Spleen (tissue), 11 donors: Measurements from ENCODE around the gene MAPK11. TPM values are rescaled to one million over a fixed set of nuclear protein-coding genes. Genes with fewer than 3 reads are reported as not detected.
A peak's percentile ranks its signal among the peaks of the same experiment; 100 is the strongest.

Experiments used
- DNase-seq: peaks from one replicate; pipeline ENCODE4 v3.0.0-alpha.2; 2020
- H3K27ac ChIP-seq, 8 donors: fragments of 200-600 bp; sonication (generic) in 7 of 8; 1 replicate in 4 of 8; 2 replicates in 4 of 8; pipeline versions ENCODE4 v1.5.0 to v1.8.0; 2016 to 2021; ENCODE audit warnings: inconsistent platforms in 4 of 8, mild to moderate bottlenecking in 4 of 8, moderate library complexity in 1 of 8
- H3K27me3 ChIP-seq, 7 donors: fragments of 200-600 bp; sonication (generic) in 6 of 7; replicated peaks in 1 of 7; 1 replicate in 4 of 7; 2 replicates in 3 of 7; pipeline versions ENCODE4 v1.5.0 to v1.8.0; 2016 to 2021; ENCODE audit warnings: inconsistent platforms in 3 of 7, mild to moderate bottlenecking in 1 of 7
- H3K36me3 ChIP-seq, 6 donors: fragments of 200-600 bp; sonication (generic) in 5 of 6; 1 replicate in 4 of 6; 2 replicates in 2 of 6; pipeline versions ENCODE4 v1.5.0 to v1.8.0; 2016 to 2021; ENCODE audit warnings: inconsistent platforms in 2 of 6
- H3K4me1 ChIP-seq, 6 donors: fragments of 200-600 bp; sonication (generic) in 5 of 6; 1 replicate in 3 of 6; 2 replicates in 3 of 6; pipeline versions ENCODE4 v1.5.0 to v1.8.0; 2016 to 2021; ENCODE audit warnings: inconsistent platforms in 3 of 6
- H3K4me3 ChIP-seq, 8 donors: fragments of 200-600 bp; sonication (generic) in 7 of 8; 1 replicate in 4 of 8; 2 replicates in 4 of 8; pipeline versions ENCODE4 v1.5.0 to v1.8.0; 2016 to 2021; ENCODE audit warnings: inconsistent platforms in 4 of 8, mild to moderate bottlenecking in 4 of 8, moderate library complexity in 2 of 8
- H3K9me3 ChIP-seq, 8 donors: fragments of 200-600 bp; sonication (generic) in 7 of 8; 1 replicate in 4 of 8; 2 replicates in 4 of 8; pipeline versions ENCODE4 v1.5.0 to v1.8.0; 2016 to 2021; ENCODE audit warnings: inconsistent platforms in 4 of 8
- POLR2A ChIP-seq, 3 donors: fragments of 450-650 bp; IDR thresholded peaks; one replicate each; pipeline ENCODE4 v1.5.1; 2017; ENCODE audit warnings: antibody characterized with exemption in 3 of 3, mild to moderate bottlenecking in 1 of 3
- POLR2AphosphoS5 ChIP-seq, 3 donors: sonication (generic); formaldehyde crosslinking; IDR thresholded peaks; one replicate each; pipeline ENCODE4 v1.5.1; 2017; ENCODE audit warnings: antibody characterized with exemption in 3 of 3
- WGBS, 5 donors: extraction: QIAGEN DNeasy Blood & Tissue Kit in 3 of 5; methylation state at CpG; one replicate each; pipeline versions ENCODE4 v1.1.5 to v1.1.7; 2013 to 2018; 5-methylcytosine and 5-hydroxymethylcytosine counted together
- intact Hi-C: fragments of 100-400 bp; cut with DNase I; formaldehyde crosslinking; loops from one replicate; pipeline ENCODE4 v1.15.0; 2023; ENCODE audit warnings: low total_unique reads
- polyA plus RNA-seq, 3 donors: library from polyadenylated mRNA; stranded (reverse); fragments of 200-250 nt; gene quantifications; one replicate each; pipeline ENCODE4 v1.2.1, GENCODE V29; 2013
- total RNA-seq, 7 donors: library from RNA; depleted of rRNA in 3 of 7; stranded (reverse); fragments of >200 nt in 3 of 7; fragmentation: NEBNext Ultra II Directional in 4 of 7; extraction: Animal tissue kit (Norgen Biotek cat#: 25700) in 4 of 7; gene quantifications; one replicate each; pipeline versions ENCODE4 v1.1.0 to v1.2.1, GENCODE V29; 2016 to 2021
- TF ChIP-seq, protein P1 (sequence below), 11 experiments: fragments of 200-600 bp in 7 of 11; fragments of 450-650 bp in 4 of 11; sonication (generic) in 4 of 11; IDR thresholded peaks in 8 of 11; conservative IDR thresholded peaks in 3 of 11; 1 replicate in 7 of 11; 2 replicates in 4 of 11; pipeline versions ENCODE4 v1.4.0 to v1.8.0; 2016 to 2021; ENCODE audit warnings: antibody characterized with exemption in 11 of 11, inconsistent platforms in 4 of 11, mild to moderate bottlenecking in 1 of 11
- donor health status: healthy with polysubstance abuse.
- donor health status: DM: no; HTN: no; CAD: no; lungs with moderate emphysema.
- donor health status: DM: no; HTN: no; CAD: no.
- donor health status: Bipolar disorder and iron deficiency.
- donor health status: healthy.
- donor health status: DM: no; HTN: no; CAD: no.
- donor health status: DM: yes; HTN: yes; CAD: no.

Gene MAPK11
- total and polyA plus RNA-seq, 10 donors: 5.2 to 25.3 (median 11.3) TPM

DNA sequence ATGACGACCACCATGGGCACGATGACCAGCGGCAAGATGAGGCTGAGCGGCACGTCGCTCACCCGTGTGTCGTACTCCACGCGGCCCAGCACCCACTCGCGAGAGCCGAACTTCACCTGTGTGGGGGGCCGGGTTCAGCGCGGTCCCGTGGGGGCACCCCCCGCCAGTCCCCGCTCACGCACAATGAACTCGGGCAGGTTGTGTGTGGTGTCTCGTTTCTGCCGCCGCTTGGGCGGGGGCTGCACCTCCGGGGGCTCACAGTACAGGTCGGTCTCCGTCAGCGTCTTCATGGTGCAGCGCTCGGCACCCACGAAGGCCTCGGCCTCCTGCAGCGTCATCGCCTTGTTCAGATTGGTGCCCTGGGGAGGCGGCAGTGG, 11.2 kb upstream of the MAPK11 start:
- Histone ChIP-seq H3K4me3 (no peak overlapping the region), H3K27me3 (peaks cover 0 to 2% (median 0%) of the 10 kb centered on the region in 7 donors), H3K4me1 (peaks cover 0 to 47% (median 22%) of the 10 kb centered on the region in 6 donors), H3K36me3 (peaks cover 0 to 97% (median 77%) of the 10 kb centered on the region in 6 donors), H3K9me3 (no peaks in the 10 kb centered on the region), H3K27ac (peak overlapping the region in 4 of 8 donors; percentile 52 to 64 (median 62))
- 92 to 99% (median 93%) methylated on average over 3 to 36 of the region's 36 CpGs for WGBS, 5 donors
- TF ChIP-seq POLR2A (IDR thresholded peaks at IDR 0.05) (no peak), POLR2AphosphoS5 (IDR thresholded peaks at IDR 0.05) (peak in 1 of 3 donors; percentile 37)
- TF ChIP-seq, protein P1, sequence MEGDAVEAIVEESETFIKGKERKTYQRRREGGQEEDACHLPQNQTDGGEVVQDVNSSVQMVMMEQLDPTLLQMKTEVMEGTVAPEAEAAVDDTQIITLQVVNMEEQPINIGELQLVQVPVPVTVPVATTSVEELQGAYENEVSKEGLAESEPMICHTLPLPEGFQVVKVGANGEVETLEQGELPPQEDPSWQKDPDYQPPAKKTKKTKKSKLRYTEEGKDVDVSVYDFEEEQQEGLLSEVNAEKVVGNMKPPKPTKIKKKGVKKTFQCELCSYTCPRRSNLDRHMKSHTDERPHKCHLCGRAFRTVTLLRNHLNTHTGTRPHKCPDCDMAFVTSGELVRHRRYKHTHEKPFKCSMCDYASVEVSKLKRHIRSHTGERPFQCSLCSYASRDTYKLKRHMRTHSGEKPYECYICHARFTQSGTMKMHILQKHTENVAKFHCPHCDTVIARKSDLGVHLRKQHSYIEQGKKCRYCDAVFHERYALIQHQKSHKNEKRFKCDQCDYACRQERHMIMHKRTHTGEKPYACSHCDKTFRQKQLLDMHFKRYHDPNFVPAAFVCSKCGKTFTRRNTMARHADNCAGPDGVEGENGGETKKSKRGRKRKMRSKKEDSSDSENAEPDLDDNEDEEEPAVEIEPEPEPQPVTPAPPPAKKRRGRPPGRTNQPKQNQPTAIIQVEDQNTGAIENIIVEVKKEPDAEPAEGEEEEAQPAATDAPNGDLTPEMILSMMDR (IDR thresholded peaks at IDR 0.05 in 8 of 11, conservative IDR thresholded peaks at IDR 0.05 in 3 of 11): no peak
- intact Hi-C loops: no loop called here
- DNase-seq: no peak

DNA sequence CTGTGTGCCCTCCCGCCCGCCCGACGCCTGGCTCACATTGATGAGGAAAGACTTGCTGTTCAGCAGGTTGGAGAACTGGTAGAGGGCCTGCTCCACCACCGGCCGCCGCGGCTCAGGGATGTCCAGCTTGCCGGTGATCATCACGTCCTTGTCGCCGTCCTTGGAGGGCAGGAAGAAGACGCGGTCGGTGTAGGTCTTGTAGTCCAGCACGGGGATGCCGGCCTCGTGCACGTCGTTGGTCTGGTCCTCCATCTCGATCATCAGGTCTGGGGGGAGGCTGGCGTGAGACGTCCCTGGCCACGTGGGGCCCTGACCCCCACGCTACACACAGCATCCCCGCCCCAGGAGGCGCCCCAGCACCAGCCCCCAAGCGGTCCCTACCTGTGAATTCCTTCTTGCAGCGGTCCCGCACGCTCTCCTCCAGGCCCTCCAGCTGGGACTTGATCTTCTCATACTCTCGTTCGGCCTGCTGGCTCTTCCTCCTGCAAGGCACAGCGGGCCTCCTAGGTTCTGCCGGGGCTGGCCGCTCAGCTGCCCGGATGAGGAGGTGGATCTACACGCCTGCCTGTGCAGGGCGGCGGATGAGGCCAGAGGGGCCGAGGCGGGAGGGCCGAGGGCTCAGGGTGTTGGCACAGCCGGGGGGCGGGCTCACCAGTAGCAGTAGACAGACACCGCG, 10.7 kb upstream of the MAPK11 start:
- 86 to 93% (median 91%) methylated on average over 20 to 47 of the region's 47 CpGs for WGBS, 5 donors
- intact Hi-C loops: no loop called here
- no peaks in the 10 kb centered on the region for H3K27me3 ChIP-seq
- no peaks in the 10 kb centered on the region for H3K9me3 ChIP-seq
- no peak overlapping the region for H3K4me3 ChIP-seq
- DNase-seq: no peak
- peaks cover 0 to 97% (median 74%) of the 10 kb centered on the region in 6 donors for H3K36me3 ChIP-seq
- no peak for TF ChIP-seq POLR2A (IDR thresholded peaks at IDR 0.05)
- TF ChIP-seq POLR2AphosphoS5 (IDR thresholded peaks at IDR 0.05): peak in 2 of 3 donors; percentile 9 to 42
- H3K4me1 ChIP-seq: peaks cover 0 to 47% (median 26%) of the 10 kb centered on the region in 6 donors
- peak overlapping the region in 1 of 8 donors; percentile 62 for H3K27ac ChIP-seq

DNA sequence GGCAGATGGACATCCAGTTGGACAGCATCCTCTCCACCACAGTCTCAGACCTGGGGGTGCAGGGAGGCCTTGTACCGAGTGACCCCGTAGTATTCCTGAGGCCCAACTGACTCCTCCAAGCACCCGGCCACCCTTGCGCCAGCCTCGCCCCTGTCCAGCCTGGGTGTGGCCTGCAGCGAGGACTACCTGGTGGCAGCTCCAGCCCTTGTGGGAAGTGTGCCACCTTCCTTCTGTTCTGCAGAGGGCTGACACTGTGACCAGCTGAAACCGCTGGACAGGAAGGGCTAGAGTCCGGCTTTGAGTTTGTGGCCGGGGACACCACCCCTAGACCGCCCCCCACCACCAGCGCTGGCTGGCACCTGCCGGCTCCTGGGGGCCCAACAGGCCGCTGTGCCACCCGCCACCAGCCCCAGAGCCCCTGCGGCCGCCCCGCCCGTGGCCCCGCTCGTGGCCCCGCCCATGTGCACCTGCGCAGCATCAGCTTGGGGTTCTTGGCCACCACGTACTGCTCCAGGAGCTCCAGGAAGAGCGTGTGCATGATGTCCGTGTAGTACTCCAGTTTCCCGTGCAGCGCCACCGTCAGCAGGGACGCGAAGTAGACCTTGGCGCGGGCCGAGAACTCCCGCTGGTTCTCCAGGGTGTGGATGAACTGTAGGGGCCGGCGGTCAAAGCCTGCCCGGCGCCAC, 10.0 kb upstream of the MAPK11 start:
- no peak for DNase-seq
- intact Hi-C loops: no loop called here
- WGBS, 5 donors: 88 to 97% (median 93%) methylated on average over 22 to 38 of the region's 38 CpGs
- peaks cover 0 to 99% (median 77%) of the 10 kb centered on the region in 6 donors for H3K36me3 ChIP-seq
- H3K4me1 ChIP-seq: peaks cover 0 to 52% (median 30%) of the 10 kb centered on the region in 6 donors
- H3K27ac ChIP-seq: peak overlapping the region in 1 of 8 donors; percentile 30
- no peaks in the 10 kb centered on the region for H3K9me3 ChIP-seq
- no peak overlapping the region for H3K4me3 ChIP-seq
- no peaks in the 10 kb centered on the region for H3K27me3 ChIP-seq
- TF ChIP-seq, protein P1 (IDR thresholded peaks at IDR 0.05 in 8 of 11, conservative IDR thresholded peaks at IDR 0.05 in 3 of 11): no peak
- TF ChIP-seq POLR2AphosphoS5 (IDR thresholded peaks at IDR 0.05): peak in 1 of 3 donors; percentile 27
- no peak for TF ChIP-seq POLR2A (IDR thresholded peaks at IDR 0.05)

DNA sequence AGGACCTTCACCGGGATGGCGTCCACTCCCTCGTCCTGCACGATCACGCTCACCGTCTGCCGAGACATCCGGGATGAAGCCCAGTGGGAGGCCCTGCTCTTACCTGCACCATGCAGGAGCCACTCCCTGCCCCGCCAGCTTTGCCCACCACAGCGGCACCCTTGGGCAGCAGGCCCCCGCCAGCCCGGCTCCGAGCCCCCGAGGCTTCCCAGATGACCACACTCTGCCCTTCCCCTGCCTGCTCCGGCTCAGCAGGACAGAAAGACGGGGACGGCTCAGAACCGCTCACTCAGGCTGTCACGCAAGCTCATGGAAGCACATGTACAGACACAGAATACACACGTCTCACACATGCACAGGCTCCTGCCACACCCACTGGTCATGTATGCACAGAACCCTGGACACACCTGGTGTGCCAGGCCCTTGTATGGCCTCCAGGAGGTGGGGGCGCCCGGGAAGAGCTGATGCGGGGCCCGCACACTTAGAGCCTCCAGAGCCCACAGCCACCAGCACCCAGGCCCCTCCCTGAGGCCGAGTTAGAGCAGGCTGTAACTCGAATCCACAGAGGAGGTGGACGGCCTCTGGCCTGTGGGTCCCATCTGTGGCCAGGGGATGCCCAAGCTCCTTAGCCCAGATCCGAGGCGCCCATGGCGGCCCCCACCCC, 8.9 kb upstream of the MAPK11 start:
- no peak for DNase-seq
- Histone ChIP-seq H3K4me3 (no peak overlapping the region), H3K9me3 (no peaks in the 10 kb centered on the region), H3K4me1 (peaks cover 0 to 57% (median 35%) of the 10 kb centered on the region in 6 donors), H3K27ac (no peak overlapping the region), H3K27me3 (no peaks in the 10 kb centered on the region), H3K36me3 (peaks cover 0 to 97% (median 77%) of the 10 kb centered on the region in 6 donors)
- TF ChIP-seq, protein P1 (IDR thresholded peaks at IDR 0.05 in 8 of 11, conservative IDR thresholded peaks at IDR 0.05 in 3 of 11): no peak
- peak in 2 of 3 donors; percentile 6 to 38 for TF ChIP-seq POLR2AphosphoS5 (IDR thresholded peaks at IDR 0.05)
- 88 to 93% (median 91%) methylated on average over 22 to 30 of the region's 30 CpGs for WGBS, 5 donors
- intact Hi-C loops: no loop called here
